ENCODE results near the gene CROCC.
"Not testable (repeated sequence)": the region's sequence is repeated elsewhere in the genome, so short reads cannot be mapped to it uniquely, and the experiment has no call there.

Gene CROCC, protein sequence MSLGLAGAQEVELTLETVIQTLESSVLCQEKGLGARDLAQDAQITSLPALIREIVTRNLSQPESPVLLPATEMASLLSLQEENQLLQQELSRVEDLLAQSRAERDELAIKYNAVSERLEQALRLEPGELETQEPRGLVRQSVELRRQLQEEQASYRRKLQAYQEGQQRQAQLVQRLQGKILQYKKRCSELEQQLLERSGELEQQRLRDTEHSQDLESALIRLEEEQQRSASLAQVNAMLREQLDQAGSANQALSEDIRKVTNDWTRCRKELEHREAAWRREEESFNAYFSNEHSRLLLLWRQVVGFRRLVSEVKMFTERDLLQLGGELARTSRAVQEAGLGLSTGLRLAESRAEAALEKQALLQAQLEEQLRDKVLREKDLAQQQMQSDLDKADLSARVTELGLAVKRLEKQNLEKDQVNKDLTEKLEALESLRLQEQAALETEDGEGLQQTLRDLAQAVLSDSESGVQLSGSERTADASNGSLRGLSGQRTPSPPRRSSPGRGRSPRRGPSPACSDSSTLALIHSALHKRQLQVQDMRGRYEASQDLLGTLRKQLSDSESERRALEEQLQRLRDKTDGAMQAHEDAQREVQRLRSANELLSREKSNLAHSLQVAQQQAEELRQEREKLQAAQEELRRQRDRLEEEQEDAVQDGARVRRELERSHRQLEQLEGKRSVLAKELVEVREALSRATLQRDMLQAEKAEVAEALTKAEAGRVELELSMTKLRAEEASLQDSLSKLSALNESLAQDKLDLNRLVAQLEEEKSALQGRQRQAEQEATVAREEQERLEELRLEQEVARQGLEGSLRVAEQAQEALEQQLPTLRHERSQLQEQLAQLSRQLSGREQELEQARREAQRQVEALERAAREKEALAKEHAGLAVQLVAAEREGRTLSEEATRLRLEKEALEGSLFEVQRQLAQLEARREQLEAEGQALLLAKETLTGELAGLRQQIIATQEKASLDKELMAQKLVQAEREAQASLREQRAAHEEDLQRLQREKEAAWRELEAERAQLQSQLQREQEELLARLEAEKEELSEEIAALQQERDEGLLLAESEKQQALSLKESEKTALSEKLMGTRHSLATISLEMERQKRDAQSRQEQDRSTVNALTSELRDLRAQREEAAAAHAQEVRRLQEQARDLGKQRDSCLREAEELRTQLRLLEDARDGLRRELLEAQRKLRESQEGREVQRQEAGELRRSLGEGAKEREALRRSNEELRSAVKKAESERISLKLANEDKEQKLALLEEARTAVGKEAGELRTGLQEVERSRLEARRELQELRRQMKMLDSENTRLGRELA (N-terminal part only)
- 96.1 to 101 reads per million in 2 donors for total RNA-seq

DNA sequence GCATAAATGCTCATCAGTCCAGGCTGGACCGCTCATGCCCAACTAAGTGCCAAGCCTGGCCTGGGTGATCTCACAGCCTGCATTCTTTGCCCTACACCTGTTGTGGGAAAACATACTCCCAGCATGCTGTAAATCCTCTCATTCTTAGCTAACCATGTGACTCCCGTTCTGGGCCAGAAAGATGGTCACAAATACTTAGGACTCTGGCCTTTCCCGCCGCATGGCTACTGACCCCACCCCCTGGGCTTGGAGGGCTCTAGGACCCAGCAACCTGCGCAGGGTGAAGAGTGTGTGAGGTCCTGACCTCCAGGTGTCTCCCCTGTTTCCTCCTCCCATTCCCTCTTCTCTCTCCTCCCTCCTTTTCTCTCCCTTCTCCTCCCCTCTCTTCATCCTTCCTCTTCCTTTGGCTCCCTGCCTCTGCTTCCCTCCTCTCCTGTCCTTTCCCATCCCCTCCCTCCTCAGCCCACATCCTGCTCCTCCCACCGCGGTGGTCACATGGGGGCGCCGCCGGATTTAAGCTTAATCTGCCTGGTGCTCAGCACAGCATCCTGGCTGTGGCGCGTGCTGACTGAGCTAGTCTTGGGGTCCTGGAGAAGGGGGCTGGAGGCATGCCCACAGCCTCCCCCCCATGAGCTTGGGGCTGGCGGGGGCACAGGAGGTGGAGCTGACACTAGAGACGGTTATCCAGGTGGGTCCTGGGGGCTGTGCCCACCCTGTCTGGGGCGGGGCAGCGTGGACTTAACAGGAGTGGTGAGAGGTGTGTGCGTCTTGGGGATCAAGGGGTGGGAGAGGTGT lies at the start of gene CROCC:
CROCC (plus strand) TSS at position 541 of the 795 bp plus-strand sequence; CDS start at position 629, 88 bp downstream.
- DNase-seq = peak; percentile 36

DNA sequence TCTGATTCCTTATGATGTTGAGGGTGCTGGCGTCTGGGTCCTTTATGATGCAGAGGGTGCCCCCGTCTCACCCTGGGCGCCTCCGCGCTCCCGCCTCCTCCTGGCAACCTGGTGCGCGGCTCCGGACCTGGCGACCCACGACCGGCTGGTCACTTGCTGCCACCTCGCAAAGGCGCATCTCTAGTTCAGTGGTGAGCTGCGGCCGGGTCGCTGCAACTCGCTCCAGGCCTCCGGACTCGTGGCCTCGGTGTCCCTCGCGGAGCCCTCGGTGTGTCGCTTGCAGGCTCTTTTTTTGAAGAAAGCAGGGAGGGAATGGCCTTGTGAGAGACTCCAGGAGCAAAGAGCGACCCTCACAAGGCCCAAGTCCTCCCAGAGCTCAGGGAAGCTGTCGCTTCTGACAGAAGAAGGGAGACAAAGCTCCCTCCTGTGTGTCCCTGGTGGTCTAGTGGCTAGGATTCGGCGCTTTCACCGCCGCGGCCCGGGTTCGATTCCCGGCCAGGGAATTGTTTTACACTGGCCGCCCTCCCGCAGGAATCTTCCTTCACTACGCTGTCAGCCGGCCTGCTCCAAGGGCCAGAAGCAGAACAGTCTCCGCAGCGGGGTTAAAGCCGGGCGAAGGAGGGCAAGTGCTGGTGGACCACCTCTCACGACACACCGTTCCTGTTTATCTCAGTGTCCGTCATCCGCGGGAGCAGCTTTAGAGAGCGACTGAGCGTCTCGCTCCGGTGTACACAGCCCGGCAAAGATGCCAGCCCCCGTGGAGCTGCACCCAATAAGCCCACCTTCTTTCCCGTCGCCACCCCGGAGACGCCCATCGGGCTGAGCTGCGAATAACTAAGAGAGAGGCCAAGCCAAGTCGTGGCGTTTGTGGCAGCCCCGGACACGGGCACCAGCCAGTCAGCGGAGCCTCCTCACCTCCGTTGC lies 49.3 kb upstream of the CROCC start:
- peak; percentile 36 for DNase-seq

DNA sequence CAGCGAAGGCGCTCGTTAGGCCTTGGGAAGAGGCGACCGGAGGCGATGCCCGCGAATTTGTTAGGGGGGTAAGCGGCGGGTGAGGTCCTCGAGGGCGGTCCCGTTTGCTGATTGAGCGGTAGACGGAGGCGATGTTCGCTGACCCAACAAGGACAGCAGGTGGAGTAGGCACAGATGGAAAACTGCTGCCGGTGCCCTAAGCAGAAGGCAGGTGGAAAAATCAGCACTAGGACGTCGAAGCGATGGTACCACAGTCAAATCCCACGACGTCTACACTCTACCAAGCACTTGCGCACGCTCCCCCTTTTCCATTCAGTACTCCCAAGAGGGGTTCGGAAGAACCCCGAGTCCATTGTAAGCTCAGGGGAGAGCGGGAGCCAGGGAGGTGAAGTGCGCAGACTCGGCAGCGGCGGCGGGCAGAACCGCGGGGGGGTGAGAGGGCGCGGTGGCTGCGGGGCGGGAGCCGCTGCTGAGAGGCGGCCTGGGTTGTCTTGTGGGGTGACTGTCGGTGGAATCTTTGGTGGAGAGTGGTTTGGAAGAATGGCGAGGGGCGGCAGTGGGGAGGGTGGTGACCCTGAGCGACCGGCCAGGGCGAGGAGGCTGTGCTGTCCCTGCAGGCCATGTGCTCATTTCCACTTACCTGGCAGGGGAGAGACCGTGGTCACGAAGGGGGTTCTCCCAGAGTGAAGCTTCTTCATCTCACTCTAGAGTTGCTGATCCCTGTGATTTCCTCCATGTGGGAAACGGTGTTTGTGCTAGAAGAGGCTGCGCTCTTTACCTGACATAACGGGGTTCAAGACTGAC lies 48.5 kb upstream of the CROCC start:
- DNase-seq = peak; percentile 57

DNA sequence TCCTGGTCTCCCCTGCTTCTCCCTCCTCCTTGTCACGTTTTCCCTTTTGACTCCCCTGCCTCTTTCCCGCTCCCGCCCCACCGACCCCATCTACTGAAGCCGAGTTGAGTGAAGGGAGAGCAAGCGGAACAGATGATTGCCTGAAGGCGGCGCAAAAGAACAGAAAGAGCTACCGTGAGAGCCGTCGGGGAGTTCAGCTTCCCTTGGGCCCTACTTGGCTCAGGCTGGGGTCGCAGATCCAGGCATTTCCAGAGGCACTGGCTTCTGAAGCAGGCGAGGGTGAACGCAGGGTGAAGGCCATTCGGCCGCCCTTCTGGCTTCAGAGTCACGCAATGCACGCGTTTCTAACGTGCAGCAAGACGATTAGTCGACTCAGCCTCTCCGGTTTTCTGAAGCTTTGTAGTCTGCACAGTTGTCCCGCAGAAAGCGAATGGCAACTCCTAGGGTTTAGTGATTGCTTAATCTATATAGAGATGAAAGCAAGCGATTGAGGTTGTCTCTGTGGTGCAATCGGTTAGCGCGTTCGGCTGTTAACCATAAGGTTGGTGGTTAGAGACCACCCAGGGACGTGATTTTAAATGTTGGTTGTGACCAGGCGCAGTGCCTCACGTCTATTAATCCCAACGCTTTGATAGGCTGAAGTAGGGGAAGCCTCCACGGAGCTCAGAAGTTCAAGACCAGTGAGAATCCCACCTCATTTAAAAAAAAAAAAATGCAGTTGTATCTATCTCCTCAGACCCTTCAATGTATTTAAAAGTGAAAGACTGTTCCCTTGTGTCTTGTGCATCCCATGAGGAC lies 46.6 kb upstream of the CROCC start:
- DNase-seq = not testable (repeated sequence)

DNA sequence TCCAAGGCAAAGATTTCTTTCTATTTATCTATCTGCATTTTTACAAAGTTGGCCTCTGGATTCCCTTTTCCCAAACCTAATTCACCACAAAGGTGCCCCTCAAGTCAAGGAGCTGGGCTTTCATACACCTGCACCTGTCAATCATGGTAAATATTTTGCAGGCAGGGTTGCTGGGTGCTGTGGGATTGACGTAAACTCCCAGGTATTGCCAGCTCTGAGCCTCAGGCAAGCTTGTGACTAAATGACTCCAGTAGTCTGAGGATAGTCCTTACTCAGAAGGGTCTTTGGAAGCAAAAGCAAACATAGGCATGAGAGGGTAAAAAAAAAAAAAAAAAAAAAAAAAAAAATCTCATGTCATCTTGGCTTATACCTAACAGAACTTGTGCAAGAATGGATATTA lies 40.0 kb upstream of the CROCC start:
- DNase-seq = not testable (repeated sequence)

DNA sequence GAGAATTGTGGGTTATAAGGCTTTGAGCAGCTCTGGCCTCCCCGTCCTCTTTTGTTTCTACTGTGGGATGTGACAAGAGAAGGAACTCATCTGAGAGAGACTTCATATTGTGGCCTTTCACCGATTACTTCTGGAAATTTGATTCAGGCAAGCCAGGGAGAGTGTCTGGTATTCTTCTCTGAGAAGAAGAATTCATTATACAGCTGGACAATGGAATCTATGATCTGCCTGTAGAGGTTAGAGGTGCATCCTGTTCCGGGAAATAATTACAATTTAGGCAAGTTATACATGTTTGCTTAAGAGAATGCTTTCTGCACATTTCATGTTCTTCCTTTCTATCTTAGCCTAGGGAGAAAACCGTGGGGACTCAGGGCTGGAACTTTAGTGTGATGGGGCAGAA lies 38.7 kb upstream of the CROCC start:
- DNase-seq = no peak

DNA sequence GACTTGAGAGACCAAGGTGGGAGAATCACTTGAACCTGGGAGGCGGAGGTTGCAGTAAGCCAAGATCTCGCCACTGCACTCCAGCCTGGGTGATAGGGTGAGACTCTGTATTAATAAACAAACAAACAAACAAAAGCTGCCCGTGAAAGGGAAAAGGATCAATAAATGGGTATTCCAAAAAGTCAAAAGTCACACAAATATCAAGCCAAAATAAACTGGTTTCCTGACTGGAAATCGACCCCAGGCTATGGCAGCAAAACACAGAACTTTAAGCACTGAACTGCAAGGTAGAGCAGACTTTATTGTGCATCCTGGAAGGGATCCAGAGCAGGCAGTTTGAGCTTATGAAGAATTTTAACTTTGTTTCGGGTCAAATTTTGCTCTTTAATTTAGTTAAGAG lies 37.2 kb upstream of the CROCC start:
- not testable (repeated sequence) for DNase-seq

DNA sequence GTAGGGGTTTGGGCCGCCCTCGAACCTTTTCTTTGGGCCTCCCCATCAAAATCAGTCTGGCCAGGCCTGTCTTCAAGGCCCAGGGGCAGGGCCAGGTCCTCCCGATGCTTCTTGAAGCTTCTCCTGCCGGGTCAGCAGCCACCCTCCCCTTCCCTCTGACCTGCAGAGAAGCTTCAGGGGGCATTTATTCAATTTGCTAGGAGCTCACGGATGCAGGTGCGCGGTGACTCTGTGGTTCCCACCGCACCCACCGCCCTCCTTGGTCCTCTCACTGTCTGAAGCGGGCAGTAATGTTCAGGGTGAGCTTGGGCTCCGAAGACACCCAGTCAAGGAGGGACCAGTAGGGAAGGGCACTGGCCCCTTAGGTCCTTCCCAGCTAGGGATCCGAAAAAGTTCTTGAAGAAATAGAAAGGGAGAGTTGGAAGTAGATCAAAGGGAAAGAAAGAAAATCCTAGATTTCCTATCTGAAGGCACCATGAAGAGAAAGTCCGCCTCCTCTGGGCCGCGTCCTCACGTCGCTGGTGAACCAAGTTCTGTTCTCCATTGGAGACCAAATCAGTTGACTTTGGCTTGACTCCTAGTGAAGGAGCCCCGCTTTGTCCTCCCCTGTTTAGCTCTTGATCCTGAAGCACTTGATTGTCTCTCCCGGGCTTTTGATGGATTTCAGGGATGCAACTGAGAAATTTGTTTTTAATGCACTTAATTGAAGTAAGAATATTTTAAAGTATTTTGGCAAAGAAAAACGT lies 34.7 kb upstream of the CROCC start:
- no peak for DNase-seq

DNA sequence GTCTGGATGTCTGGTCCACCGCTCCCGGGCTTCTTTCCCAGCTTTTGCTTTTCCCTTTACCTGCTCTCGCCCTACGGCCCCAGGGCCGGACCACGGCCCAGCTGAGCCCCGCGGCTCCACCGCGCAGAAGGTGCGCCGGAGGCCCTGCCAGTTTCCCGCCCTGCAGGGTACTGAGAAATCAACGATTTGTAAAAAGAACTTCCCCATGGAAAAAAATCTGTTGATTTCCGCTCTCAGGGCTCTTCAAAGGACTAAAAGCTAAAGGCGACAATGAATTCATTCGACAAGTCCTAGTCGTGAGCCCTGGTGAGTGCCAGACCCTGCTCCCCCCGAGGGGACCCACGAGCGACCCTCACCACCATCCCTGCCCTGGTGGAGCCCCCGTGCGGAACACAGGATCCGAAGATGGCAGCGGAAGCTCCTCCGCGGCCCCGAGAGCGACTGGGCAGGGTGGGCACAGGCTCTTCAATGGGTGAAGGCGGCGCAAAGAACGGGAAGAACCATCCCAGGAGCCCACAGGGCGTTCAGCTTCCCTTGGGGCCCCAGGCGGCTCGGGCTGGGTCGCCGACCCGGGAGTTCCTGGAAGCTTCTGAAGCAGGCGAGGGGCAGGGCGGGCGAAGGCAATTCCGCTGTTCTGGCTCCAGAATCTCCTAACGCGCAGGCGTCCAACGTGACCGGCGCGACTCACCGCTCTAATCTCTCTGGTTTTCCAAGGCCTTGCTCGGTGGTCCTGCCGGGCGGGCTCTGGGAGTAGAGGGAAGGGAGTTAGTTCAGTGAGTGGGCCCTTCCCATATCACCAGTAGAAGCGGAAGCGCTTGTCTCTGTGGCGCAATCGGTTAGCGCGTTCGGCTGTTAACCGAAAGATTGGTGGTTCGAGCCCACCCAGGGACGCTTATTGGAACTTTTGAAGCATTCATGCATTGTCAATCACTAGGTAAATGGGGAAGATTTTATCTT lies 32.6 kb upstream of the CROCC start:
- peak; percentile 44 for DNase-seq

DNA sequence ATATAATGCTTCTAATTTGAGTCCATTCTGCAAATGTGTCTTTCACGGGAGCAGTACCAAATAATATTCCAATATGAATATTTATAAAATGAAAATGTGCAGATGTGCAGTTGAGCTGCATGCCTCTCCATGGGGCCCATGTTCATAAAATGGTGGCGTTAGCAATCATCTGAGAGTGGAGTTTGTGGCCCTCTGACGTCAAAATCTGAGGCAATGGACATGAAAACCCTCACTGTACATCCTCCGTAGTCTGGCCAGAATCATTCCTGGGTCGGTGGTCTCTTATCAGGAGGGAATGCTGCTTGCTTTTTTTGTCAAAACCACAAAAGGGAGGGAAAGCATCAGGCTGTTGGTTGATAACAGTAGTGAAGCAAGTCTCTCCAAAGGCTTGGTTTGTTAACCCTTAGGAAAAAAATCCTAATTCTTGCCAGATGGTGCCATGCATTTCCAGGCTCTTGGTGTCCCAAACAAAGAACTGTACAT lies 31.2 kb upstream of the CROCC start:
- DNase-seq = not testable (repeated sequence)

DNA sequence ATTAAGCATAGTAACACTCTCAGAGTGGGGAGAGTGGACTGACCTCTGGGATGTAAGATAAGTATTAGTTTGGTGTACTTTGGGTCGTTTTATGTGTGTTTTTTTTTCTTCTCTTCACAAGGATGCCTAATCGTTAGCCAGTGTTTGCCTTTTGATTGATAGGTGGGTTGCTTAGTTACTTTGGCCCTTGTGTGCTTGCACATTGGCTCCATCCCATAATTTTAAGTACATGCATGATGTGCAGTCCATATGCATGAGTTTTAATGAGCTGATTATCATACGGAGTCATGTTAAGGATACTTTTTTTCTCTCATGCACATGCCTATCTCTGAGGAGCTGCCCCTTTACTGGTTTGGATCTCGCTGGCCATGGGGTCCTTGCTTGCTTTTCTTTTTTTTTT lies 30.7 kb upstream of the CROCC start:
- not testable (repeated sequence) for DNase-seq

DNA sequence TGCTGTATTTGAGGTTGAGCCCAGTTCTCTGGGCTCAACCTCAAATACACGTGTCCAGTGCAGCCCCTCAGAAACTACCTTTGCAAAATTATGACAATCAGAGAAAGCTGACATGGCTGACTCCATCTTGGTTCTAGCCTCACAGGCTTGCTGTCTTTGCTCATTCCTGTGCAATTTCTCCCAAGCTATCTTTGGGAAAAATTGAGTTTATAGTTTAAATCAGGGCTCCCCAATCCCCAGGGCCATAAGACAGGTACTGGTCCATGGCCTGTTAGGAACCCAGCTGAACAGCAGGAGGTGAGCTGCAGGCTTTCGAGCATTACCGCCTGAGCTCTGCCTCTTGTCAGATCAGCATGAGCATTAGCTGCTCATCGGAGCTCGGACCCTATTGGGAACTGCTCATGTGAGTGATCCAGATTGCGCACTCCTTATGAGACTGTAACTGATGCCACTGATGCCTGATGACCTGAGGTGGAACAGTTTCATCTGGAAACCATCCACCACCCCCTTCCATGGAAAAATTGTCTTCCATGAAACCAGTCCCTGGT lies 28.7 kb upstream of the CROCC start:
- not testable (repeated sequence) for DNase-seq

DNA sequence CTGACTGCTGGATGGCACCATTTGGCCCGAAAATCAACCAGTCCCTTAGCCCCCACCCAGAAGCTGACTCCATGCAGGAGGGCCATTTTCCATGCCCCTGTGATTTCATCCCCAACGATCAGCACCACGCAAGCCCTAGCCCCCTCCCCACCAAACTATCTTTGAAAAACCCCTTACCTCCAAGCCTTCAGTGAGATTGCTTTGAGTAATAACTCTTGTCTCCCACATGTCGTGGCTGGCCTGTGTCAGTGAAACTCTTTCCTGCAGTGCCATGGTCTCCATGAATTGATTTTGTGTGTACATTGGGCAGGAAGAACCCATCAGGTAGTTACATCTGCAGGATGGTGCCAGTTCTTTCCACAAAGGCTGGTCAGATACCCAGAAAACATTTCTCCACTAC lies 27.9 kb upstream of the CROCC start:
- not testable (repeated sequence) for DNase-seq

DNA sequence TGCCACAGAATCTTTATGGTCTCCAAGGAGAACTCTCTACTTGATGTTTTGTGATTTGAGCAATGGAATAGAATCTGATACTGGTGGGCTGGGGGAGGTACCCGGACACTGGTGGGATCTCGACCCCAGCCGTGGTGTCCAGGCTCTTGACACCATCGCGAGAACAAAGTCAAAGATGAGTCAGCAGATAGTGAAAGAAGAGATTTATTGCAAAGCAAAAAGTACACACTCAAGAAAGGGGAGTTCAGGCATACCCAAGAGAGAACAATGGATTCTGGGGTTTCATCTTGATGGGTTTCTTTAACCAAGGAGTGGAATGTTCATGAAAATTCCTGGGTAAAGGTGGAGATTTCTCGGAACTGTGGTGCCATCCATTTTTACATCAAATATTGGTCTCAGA lies 27.4 kb upstream of the CROCC start:
- not testable (repeated sequence) for DNase-seq

DNA sequence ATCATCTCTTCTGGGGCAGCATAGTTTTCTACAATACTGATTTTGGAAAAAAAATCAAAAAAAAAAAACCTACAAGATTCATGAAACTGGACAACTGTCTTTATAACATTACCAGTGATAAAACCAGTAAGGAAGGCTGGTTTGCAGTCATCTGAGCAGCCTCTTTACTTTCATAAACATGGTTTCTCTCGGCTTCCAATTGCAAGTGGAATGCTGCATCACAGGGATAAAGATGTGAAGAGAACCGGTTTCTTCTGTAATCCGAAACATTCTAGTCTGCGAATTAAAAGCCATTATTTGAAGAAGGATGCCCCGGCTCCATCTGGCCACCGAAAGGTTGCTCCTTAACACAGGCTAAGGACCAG lies 26.5 kb upstream of the CROCC start:
- DNase-seq = not testable (repeated sequence)

DNA sequence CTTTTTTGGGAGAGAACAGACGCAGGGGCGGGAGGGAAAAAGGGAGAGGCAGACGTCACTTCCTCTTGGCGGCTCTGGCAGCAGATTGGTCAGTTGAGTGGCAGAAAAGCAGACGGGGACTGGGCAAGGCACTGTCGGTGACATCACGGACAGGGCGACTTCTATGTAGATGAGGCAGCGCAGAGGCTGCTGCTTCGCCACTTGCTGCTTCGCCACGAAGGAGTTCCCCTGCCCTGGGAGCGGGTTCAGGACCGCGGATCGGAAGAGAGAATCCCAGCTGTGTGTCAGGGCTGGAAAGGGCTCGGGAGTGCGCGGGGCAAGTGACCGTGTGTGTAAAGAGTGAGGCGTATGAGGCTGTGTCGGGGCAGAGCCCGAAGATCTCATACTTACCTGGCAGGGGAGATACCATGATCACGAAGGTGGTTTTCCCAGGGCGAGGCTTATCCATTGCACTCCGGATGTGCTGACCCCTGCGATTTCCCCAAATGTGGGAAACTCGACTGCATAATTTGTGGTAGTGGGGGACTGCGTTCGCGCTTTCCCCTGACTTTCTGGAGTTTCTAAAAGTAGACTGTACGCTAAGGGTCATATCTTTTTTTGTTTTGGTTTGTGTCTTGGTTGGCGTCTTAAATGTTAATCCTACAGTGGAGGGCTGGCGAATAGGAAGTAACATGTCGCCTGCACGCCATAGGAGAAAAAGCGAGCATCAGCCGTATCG lies 26.0 kb upstream of the CROCC start, which contains the start of gene RNU1-2:
RNU1-2 (plus strand) TSS at position 383 of the 718 bp plus-strand sequence.
- DNase-seq = peak; percentile 67

Data from T-helper 9 cell (primary cell).